ENCODE measurements around the gene WNT5A.

WNT5A gene

DNA sequence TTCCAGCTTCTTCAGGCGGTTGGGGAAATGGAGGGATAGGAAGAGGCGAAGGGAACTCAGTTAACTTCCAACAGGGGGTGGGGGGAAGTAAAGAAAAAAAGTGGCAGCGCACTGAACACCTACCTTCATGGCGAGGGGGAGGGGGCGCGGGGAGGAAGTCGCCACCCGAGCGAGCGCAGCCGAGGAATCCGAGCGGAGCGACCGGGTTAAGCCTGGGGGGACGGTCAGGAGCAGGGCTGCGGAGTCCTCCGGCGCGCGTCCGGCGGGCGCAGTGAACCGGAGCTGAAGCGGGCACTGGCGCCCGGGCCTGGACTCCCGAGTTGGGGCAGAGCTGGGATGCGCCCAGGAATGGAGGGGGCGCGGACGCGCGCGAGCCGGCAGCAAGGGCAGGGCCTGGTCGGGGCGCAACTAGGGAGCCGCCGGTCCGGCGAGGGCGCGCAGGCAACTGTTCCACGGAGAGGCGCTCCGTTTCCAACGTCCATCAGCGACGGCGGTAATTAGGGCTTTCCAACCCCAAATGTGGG is at the start of gene WNT5A:
TSS of gene WNT5A (minus strand) at position 450 of the 524 bp plus-strand sequence. CDS start at position 129, 321 bp downstream.
- peak; percentile 43 for DNase-seq (ENCODE audit: low spot score)

GRCh38 chr3:55534876-55535275 is 47.8 kb upstream of the WNT5A start:
- DNase-seq (ENCODE audit: low spot score): no peak

- no peak for DNase-seq (ENCODE audit: low spot score)
These were observed 45.7 kb upstream of the WNT5A start for GRCh38 chr3:55532806-55533205.

GRCh38 chr3:55531321-55531720 is 44.2 kb upstream of the WNT5A start:
- DNase-seq (ENCODE audit: low spot score): no peak

- DNase-seq (ENCODE audit: low spot score): no peak
These were observed 40.3 kb upstream of the WNT5A start for GRCh38 chr3:55527361-55527760.

DNA sequence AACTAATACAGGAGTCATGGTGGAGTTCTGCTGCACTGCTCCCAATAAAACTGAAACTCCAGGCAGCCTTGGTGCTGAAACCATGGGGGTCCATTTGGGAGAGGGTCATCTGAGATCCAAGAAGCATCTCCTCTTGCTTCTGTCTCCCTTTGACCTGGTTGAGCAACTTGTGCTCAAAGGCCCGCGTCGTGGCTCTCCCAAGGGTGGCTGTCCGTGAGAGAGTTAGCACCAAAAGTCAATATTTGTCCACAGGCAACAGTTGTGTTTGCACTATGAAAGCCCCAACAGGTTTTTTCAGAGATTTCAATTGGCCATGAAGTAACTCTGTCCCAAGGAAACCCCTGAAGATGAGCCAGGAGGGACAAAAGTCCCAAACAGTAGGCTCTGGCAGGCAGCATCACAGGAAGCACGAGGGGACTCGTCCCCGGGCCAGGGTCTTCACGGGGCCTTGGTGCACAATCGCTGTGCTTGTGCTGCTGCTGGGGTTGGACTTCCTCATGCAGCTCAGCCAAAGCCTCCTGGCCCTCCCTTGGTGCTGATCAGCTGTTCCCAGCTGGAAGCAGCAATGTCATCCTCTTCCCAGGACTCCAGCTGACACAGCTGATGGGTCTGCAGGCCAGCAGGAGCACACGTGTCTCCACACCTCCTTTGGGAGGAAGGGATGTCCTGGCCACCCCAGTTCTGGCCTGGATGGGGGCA is 39.4 kb upstream of the WNT5A start:
- DNase-seq (ENCODE audit: low spot score): no peak

GRCh38 chr3:55525436-55525835 is 38.3 kb upstream of the WNT5A start:
- no peak for DNase-seq (ENCODE audit: low spot score)

- DNase-seq (ENCODE audit: low spot score): peak; percentile 61
These were observed 37.6 kb upstream of the WNT5A start for GRCh38 chr3:55524565-55525244.

GRCh38 chr3:55523471-55523870 is 36.4 kb upstream of the WNT5A start:
- DNase-seq (ENCODE audit: low spot score): no peak

DNA sequence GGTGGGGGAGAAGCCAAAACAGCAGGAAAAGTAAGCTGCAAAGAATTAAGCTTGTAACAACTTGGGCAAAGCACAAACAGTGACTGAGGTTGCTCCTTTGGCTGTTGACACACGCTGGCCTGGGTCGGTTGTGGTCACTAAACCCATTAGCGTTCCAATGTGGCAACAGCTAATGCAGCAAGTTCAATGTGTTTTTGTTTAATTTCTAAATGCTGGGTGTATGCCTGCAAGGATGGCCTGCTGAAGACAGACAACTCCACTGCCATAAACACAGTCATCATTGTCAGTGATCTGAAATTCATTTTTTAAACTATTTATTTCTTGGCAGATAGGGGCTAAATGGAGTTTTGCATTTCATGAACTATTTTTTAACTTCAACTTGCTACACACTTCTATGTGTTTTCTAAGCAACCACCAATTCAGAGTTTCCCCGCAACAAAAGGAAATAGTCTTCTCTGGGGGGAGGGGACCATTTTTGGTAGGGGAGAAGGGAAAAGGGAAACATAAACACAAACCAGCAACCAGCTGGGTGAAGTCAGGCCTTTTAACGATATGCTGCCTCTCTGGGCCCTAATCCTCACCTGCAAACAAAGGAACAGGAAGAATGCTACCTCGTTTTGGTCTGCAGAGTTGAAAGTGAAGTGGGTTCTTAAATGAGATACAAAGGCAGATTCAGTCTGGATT is 34.8 kb upstream of the WNT5A start:
- peak; percentile 88 for DNase-seq (ENCODE audit: low spot score)

GRCh38 chr3:55521064-55521737 is 34.1 kb upstream of the WNT5A start:
- DNase-seq (ENCODE audit: low spot score): no peak

- peak; percentile 46 for DNase-seq (ENCODE audit: low spot score)
These were observed 31.9 kb upstream of the WNT5A start for GRCh38 chr3:55519019-55519418.

GRCh38 chr3:55518451-55518850 is 31.3 kb upstream of the WNT5A start:
- no peak for DNase-seq (ENCODE audit: low spot score)

DNA sequence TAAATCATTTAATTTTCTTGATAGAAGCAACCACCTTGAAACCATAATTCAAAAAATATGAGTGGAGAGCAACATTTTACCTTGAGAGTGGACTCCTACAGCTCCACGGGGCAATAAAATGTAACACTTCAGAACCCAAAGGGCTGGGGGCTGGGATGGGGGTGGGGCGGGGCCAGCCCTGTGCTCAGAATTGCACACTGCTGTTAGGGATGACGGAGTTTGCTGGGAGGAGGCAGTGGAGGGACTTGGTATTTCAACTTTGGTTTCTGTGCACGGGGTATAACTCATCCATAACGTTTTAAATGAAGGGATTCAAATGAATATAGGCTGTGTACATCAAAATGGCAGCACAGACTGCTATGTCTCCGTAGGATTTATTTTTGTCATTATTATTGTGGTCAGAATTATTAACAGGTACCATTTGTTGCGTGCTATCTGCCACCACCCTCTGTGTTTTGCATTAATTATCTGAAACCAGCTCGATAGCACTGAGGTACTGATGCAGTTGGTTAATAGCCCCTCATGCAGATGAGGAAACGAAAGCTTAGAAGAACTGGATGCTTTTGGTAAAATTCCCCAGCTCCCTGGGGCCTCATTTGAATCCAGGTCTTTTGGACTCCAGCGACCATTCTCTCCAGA is 29.4 kb upstream of the WNT5A start:
- no peak for DNase-seq (ENCODE audit: low spot score)

DNA sequence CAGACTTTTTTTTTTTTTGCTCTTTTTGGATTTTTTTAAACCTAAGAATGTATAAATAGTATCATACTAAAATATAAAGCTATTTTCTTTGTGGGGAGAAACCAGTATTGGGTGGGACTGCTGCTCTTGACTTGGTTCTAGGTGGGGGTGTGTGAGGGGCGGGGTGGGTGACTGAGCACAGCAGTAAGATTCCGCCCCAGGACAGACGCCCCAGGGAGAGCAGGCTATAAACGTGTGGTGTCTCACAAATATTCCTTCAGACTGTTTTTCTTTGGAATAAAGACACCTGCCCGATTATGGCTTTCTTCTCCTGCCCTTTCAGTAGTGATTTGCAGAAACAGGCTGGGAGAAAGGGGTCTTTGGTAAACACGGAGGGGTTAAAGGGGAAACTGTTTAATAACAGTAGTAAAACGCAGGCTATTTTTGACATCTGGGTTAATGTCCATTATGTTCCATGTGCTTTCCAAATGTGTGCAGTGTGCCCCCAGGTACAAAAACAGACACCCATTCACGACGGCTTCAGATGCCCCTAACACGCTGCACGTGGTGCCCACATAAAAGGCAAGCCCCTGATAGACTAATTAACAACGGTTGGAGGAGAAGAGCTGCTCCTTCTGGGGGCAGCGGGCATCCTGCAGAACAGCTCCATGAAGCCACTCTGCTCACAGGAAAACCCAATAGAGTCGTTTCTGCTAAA is 28.6 kb upstream of the WNT5A start:
- DNase-seq (ENCODE audit: low spot score): no peak

GRCh38 chr3:55514962-55515361 is 27.9 kb upstream of the WNT5A start:
- DNase-seq (ENCODE audit: low spot score): no peak

DNA sequence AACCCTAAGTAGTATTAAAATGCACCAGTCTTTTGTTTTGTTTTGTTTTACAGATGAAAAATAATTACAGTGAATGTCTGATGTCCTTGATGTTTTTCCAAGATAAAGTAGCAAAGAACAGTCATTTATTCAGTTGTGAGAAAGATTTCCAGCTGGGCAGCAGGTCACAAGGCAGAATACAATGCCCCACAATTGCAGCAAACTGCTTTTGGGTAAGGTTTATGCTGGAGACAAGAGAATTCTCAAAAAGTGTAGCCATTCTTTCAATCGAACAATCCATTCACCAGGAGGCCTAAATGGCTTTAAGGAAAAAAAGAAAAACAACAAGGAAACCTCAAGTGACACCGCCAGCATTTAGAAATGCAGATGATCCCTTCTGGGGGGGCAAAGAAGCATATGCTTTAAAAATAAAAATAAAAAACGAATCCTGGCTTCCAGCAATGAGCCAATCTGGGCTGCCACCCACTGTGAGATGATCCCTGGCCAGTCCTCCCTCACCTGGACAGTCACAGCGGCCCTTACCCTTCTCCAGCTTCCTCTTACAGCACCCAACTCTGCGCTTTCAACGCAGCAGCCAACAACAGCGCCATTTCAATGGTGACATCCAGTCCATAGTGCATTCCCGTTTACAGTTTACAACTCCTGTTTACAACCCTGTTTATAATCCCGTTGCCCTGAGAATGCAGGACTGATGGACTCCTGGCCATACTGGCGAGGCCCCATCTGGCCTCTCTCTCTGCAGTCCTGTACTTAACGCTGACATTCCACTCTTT is 25.7 kb upstream of the WNT5A start:
- DNase-seq (ENCODE audit: low spot score): no peak

GRCh38 chr3:55511895-55512570 is 24.9 kb upstream of the WNT5A start:
- peak; percentile 67 for DNase-seq (ENCODE audit: low spot score)

DNA sequence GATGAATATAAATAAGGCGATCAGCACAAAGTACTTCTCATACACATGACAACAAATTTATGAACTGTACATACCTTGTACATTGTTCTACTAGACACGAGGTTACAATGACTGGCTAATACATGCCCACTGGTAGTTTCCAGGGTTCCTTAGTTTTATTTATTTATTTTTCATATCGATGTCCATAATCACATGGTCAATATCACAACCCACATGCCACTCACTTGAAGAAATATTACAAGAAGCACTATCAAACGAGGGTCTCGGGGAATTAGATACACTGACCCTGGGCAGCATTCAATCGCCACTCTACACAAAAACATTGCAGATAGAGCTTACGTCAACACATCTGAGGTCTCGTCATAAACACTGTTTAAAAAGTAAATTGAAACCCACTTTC is 21.2 kb upstream of the WNT5A start:
- no peak for DNase-seq (ENCODE audit: low spot score)

DNA sequence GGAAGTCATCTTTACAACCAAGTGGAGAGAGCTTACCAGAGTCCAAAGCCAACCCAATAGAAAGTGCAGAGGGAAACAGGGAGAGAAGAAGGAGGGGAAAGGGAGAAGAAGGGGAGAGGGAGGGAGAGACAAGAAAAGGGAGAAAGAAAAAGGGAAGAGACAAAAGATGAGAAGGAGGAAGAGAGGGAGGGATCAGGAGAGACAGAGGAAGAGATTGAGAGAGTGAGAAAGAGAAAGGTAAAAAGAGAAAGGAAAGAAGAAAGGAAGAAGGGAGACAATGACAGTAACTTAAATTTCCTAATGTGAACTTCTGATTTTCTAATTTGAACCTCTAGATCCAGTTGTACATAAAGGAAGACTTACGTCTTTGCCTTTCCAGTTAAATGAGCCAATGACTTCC is 20.7 kb upstream of the WNT5A start:
- DNase-seq (ENCODE audit: low spot score): no peak
